GM19328 (cell line): ENCODE data around the gene MCFD2.
"Not testable (repeated sequence)": the region's sequence is repeated elsewhere in the genome, so short reads cannot be mapped to it uniquely, and the experiment has no call there.

Source experiments
- ATAC-seq: cut with Tn5 transposase; IDR thresholded peaks from one replicate; pipeline ENCODE4 v1.9.1; 2021; ENCODE audit warnings: mild to moderate bottlenecking, moderate library complexity; ENCODE audit not compliant: unreplicated experiment

The MCFD2 gene

GRCh38 chr2:46875962-46876689 lies 39.5 kb downstream of the MCFD2 start:
- ATAC-seq: not testable (repeated sequence)

DNA sequence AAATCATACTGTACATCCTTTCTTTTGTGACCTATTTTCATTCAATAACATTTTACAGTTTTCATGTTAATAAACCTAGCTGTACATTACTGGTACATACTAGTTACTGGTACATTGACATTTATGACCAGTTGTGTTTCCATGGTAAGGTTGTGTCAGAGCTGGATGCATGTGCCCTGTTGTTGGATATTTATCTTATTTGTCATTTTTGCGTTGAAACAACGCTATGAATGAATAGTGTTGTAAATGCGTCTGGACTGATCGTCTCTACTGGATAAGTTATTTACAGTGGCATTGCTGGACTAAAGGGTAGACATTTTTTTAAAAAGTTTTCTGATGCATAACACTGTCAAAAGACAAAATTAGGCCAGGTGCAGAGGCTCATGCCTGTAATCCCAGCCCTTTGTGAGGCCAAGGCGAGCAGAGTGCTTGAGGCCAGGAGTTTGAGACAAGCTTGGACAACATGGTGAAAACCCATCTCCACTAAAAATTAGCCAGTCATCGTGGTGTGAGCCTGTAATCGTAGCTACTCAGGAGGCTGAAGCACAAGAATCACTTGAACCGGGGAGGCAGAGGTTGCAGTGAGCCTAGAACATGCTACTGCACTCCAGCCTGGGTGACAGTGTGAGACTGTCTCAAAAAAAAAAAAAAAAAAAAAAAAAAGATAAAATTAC lies 40.2 kb downstream of the MCFD2 start:
- ATAC-seq: no peak

DNA sequence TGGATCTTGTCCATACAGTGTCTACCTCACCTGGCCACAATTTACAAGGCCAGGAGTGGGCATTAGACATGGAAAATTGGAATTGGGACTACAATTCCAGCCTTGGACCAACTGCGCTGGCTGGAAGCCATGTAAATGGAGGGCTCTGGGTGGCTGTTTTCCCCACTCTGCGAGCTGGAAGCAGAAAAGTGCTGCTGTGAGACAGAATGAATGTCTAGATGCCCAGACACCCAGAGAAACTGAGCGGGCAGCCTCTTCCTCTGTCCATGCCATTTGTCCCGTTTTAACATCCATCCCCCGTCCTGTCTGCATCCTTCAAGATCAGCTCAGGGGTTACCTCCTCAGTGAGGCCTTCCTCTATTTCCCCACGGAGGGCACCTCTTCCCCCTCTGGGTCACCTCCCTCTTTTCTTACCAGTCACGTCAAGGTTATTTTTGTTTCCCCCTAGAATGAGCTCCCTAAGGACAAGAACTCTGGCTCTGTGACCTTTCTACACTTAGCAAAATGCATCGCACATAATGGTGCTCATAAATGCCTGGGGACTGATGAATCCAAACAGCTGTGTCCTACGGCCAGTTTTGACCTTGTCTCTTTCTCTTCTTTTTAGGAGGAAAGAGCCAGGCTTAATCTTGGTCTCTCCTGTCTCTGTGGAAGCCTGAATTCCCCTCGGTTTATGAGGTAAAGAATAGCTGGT lies 41.2 kb downstream of the MCFD2 start:
- ATAC-seq: no peak

GRCh38 chr2:46873604-46874068 lies 42.0 kb downstream of the MCFD2 start:
- no peak for ATAC-seq

GRCh38 chr2:46872902-46873603 lies 42.6 kb downstream of the MCFD2 start:
- no peak for ATAC-seq

GRCh38 chr2:46871976-46872381 lies 43.6 kb downstream of the MCFD2 start:
- ATAC-seq: no peak

GRCh38 chr2:46870051-46870839 lies 45.4 kb downstream of the MCFD2 start:
- no peak for ATAC-seq

DNA sequence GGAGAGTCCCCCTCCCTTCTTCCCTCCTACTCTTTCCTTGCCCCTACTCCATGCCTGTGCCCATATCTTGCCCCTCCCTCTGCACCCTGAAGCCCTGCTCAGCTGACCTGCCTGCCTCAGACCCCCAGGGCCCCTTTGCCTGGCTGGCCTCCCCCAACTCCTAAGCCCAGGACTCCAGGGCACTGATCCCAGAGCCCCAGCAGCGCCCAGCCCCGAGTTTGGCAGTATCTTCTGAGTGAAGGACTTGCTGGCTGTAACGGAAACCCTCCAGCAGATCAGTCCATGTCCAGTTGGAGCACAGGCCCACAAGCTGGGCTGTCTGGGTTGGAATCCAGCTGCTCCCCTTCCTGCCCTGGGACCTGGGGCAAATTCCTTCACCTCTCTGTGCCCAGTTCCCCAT lies 46.0 kb downstream of the MCFD2 start:
- ATAC-seq: no peak

GRCh38 chr2:46866770-46867246 lies 48.8 kb downstream of the MCFD2 start:
- ATAC-seq: no peak

DNA sequence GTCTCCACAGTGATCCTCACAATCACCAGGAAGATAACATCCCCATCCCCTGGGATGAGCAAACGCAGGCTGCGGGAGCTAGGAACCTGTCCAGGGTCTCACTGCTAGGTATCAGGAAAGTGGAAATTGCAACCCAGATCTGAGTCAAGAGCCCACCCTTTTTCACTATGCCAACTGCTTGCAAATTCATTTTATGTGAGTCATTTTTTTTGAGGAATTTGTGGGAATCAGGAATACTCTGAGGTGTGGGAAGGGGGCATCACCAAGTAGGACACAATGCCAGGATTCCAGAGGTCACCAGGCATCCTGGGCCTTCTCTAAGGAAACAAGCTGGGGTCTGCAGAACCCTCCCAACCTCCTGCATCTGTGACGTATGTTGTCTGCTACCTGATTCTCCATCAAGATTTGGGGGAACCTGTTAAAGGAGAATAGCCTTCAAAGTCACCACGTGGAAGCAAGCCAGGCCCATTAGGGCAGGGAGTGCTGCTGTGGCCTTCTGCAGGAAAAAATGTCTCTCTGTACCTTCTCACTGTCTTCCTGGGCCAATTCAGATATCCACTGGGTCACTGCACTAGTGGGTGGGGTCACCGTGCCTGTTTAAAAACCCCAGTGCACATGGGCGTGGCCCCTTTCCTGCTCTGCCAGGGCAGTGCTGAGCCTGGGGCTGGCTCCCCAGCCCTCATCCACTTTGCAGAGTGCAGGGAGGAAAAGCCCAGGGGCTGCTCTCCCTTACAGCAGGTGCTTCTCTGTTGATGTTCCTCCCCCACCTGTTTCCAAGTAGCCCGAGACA lies 50.2 kb downstream of the MCFD2 start:
- ATAC-seq: no peak

- ATAC-seq: no peak
These were observed 51.7 kb downstream of the MCFD2 start for GRCh38 chr2:46863882-46864281.

- no peak for ATAC-seq
These were observed 53.1 kb downstream of the MCFD2 start for GRCh38 chr2:46862514-46862913.

DNA sequence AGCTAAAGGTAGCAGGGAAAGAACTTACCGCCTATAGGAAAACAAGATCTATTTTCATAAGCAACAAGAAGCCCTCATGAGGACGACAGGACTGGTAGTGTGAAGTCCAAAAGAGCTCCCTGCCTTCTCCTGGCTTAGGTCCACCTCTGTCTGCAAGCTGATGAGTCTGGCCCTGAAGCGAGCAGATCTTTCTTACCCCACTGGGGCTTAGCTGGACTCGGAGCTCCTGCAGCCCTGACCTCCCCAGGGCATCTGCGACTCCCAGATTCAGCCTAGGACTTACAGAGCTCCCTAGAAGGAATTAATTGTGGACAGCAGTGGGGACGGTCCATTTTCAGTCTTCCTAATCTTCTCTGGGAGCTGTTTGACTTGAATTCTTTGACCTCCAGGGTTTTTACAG lies 53.7 kb downstream of the MCFD2 start:
- no peak for ATAC-seq

DNA sequence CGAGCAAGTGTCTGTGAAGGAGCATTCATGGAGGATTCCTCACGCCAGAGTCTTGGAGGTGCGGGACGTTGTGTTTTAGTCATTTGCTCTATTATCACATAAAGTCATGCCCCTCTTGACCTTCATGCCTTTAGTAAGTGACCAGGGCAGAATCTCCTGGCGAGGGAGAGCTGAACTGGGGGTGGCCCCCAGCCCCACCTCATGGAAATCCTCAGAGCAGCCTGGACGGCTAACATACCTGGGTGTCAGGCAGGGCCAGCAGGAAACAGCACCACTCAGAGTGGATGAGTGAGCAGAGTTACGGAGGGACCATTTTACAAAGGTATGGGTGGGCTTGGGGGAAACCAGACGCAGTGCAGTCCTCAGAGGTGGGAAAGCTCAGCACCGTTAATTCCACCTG lies 56.1 kb downstream of the MCFD2 start:
- no peak for ATAC-seq

- ATAC-seq: no peak
These were observed 56.9 kb downstream of the MCFD2 start for GRCh38 chr2:46858702-46859090.

- no peak for ATAC-seq
These were observed 57.5 kb downstream of the MCFD2 start for GRCh38 chr2:46857871-46858701.

DNA sequence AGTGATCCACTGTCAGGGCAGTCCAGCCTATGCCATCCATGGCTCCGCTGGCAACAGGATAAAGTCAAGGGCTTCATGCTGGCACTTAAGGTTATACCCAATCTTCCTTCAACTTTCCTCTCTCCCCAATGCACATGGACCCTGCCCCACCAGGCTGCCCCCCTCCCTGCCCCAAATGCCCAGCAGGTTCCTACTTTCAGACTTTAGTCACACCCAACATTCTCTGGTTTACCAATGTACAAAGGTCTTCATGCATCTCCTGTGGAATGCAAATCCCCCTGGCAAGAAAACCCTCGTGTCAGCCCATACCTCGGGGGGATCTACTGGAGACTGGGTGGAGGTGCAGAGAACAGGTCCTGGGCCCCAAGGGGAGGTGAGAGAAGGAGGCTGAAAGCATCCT lies 59.3 kb downstream of the MCFD2 start:
- no peak for ATAC-seq

- no peak for ATAC-seq
These were observed 59.8 kb downstream of the MCFD2 start for GRCh38 chr2:46855805-46856204.

DNA sequence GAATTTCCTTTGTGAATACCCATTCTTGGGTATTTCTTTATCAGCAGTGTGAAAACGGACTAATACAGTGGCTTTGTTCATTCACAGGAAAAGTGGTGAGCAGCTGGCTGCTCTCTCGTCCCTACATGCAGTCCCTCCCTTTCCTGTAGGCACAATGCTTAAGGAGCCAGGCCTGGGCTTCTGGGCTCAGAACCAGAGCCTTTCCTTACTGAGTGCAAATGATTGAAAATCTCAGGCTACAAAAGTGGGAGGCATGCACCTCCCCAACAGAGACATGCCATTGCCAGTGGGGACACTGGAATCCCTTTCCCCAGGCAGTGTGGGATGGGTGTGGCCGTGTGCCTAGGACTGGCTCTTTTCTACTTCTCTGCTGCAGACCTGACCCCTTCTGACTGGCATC lies 61.3 kb downstream of the MCFD2 start:
- ATAC-seq: no peak
